Glomerular endothelial cell (primary cell): ENCODE data around the gene NUDCD3. TPM values are rescaled to one million over a fixed set of nuclear protein-coding genes. Genes with fewer than 3 reads are reported as not detected.

Source experiments
- DNase-seq: peaks from one replicate; pipeline ENCODE4 v3.0.0-alpha.2; 2011; ENCODE audit warnings: low read depth, low spot score; ENCODE audit errors: extremely low read depth
- total RNA-seq: library from RNA; depleted of rRNA; stranded (reverse); fragments of >200 nt; gene quantifications from 2 replicates; pipeline ENCODE4 v1.2.3, GENCODE V29; 2015

Gene NUDCD3
- total RNA-seq, 1 donor from 2014 or later: 84.5 TPM

GRCh38 chr7:44373418-44373740 lies 117.1 kb downstream of the NUDCD3 start:
- no peak for DNase-seq

- DNase-seq: no peak
Observed at GRCh38 chr7:44372560-44373417, 117.7 kb downstream of the NUDCD3 start.

GRCh38 chr7:44368885-44369284 lies 121.6 kb downstream of the NUDCD3 start:
- no peak for DNase-seq

GRCh38 chr7:44368455-44368854 lies 122.0 kb downstream of the NUDCD3 start:
- no peak for DNase-seq

GRCh38 chr7:44367475-44368043 lies 122.9 kb downstream of the NUDCD3 start:
- DNase-seq: no peak

- DNase-seq: no peak
Observed at GRCh38 chr7:44366986-44367385, 123.5 kb downstream of the NUDCD3 start.

GRCh38 chr7:44353668-44354067 lies 136.8 kb downstream of the NUDCD3 start:
- DNase-seq: no peak

- no peak for DNase-seq
Observed at GRCh38 chr7:44348851-44349781, 141.3 kb downstream of the NUDCD3 start.

GRCh38 chr7:44348300-44348699 lies 142.2 kb downstream of the NUDCD3 start:
- peak; percentile 10 for DNase-seq

GRCh38 chr7:44347546-44348114 lies 142.8 kb downstream of the NUDCD3 start:
- no peak for DNase-seq

- DNase-seq: no peak
Observed at GRCh38 chr7:44346063-44346462, 144.4 kb downstream of the NUDCD3 start.

- DNase-seq: no peak
Observed at GRCh38 chr7:44341401-44341800, 149.1 kb downstream of the NUDCD3 start.

- DNase-seq: no peak
Observed at GRCh38 chr7:44338600-44338999, 151.9 kb downstream of the NUDCD3 start.

- no peak for DNase-seq
Observed at GRCh38 chr7:44336491-44336890, 154.0 kb downstream of the NUDCD3 start.

- no peak for DNase-seq
Observed at GRCh38 chr7:44335184-44335583, 155.3 kb downstream of the NUDCD3 start.

- DNase-seq: no peak
Observed at GRCh38 chr7:44334734-44335097, 155.7 kb downstream of the NUDCD3 start.

- DNase-seq: no peak
Observed at GRCh38 chr7:44333911-44334733, 156.3 kb downstream of the NUDCD3 start.

GRCh38 chr7:44331682-44332081 lies 158.8 kb downstream of the NUDCD3 start:
- no peak for DNase-seq

GRCh38 chr7:44330331-44330730 lies 160.1 kb downstream of the NUDCD3 start:
- DNase-seq: no peak

- no peak for DNase-seq
Observed at GRCh38 chr7:44329888-44330287, 160.6 kb downstream of the NUDCD3 start.
